GM12878 (cell line): ENCODE results near the gene NFATC2. TPM values are rescaled to one million over a fixed set of nuclear protein-coding genes. Genes with fewer than 3 reads are reported as not detected.

Source experiments
- ATAC-seq: fragments of 200-7000 bp; cut with Tn5 transposase; 3 replicates; pipeline ENCODE4 v1.9.1; 2020; ENCODE audit warnings: mild to moderate bottlenecking, moderate library complexity
- BruUV-seq: library from RNA; stranded (reverse); fragments of 400-500 nt; replicated peaks from 2 replicates; lab custom pipeline; 2021; lab: Mats Ljungman, UMichigan
- CTCF ChIA-PET: fragments of 300-600 bp; sonication (Branson Sonifier 250); formaldehyde crosslinking; extraction: SDS; loops from one replicate; lab custom pipeline; 2021; ENCODE audit warnings: inconsistent platforms; lab: Yijun Ruan, JAX
- POLR2A ChIA-PET: fragments of 350-600 bp; formaldehyde crosslinking; extraction: SDS; loops from one replicate; lab custom pipeline; 2021; ENCODE audit warnings: inconsistent platforms; lab: Charles Lee
- RAD21 ChIA-PET: fragments of 300-600 bp; sonication (Branson Sonifier 250); formaldehyde crosslinking; loops from one replicate; lab custom pipeline; 2023; ENCODE audit warnings: antibody characterized with exemption; ENCODE audit not compliant: unreplicated experiment; lab: Charles Lee
- SMC1A ChIA-PET: fragments of 300-600 bp; sonication (Branson Sonifier 250); formaldehyde crosslinking; loops from one replicate; lab custom pipeline; 2023; ENCODE audit not compliant: unreplicated experiment, uncharacterized antibody; lab: Charles Lee
- DNase-seq: peaks from one replicate; pipeline ENCODE4 v3.0.0-alpha.2; 2011; ENCODE audit warnings: low read depth, low spot score
- FAIRE-seq: peaks from 3 replicates; lab custom pipeline; 2011; peaks lifted over from hg19 to GRCh38; lab: Jason Lieb, UNC
- H2AFZ ChIP-seq: 2 replicates; pipeline ENCODE4 v1.6.0; 2011; ENCODE audit warnings: low read depth, low read length, control low read depth; ENCODE audit not compliant: control insufficient read depth
- H3K27ac ChIP-seq: 2 replicates; pipeline ENCODE4 v1.5.1; 2011; ENCODE audit warnings: control low read depth; ENCODE audit not compliant: control insufficient read depth, insufficient read depth
- H3K27me3 ChIP-seq, 2 experiments: replicated peaks in 1 of 2; 2 replicates each; pipeline versions ENCODE4 v1.6.0 to v1.6.1; 2011; ENCODE audit warnings: low read length in 1 of 2; ENCODE audit not compliant: control insufficient read depth in 2 of 2, insufficient read depth in 2 of 2
- H3K36me3 ChIP-seq, 2 experiments: 2 replicates each; pipeline ENCODE4 v1.5.1; 2011; ENCODE audit warnings: low read length in 1 of 2; ENCODE audit not compliant: control insufficient read depth in 2 of 2, insufficient read depth in 2 of 2
- H3K4me1 ChIP-seq: 2 replicates; pipeline ENCODE4 v1.6.1; 2011; ENCODE audit warnings: mild to moderate bottlenecking, low read length, moderate library complexity, mixed read lengths; ENCODE audit not compliant: control insufficient read depth, insufficient read depth
- H3K4me2 ChIP-seq: 2 replicates; pipeline ENCODE4 v1.6.0; 2011; ENCODE audit warnings: control low read depth; ENCODE audit not compliant: control insufficient read depth, insufficient read depth
- H3K4me3 ChIP-seq: fragments of 200-600 bp; sonication (generic); 2 replicates; pipeline ENCODE4 v1.5.1; 2016
- H3K79me2 ChIP-seq: 2 replicates; pipeline ENCODE4 v1.6.0; 2011; ENCODE audit warnings: low read length; ENCODE audit not compliant: control insufficient read depth, insufficient read depth
- H3K9ac ChIP-seq: 2 replicates; pipeline ENCODE4 v1.8.0; 2011; ENCODE audit warnings: low read length, control low read depth, mixed read lengths; ENCODE audit not compliant: control insufficient read depth, insufficient read depth
- H3K9me3 ChIP-seq: replicated peaks from 3 replicates; pipeline ENCODE4 v1.5.1; 2011; ENCODE audit warnings: mild to moderate bottlenecking, low read length; ENCODE audit not compliant: control insufficient read depth, insufficient read depth
- H4K20me1 ChIP-seq: 2 replicates; pipeline ENCODE4 v1.6.0; 2011; ENCODE audit not compliant: control insufficient read depth, insufficient read depth
- CHD4 ChIP-seq: fragments of 200-600 bp; sonication (generic); IDR thresholded peaks from 2 replicates; pipeline ENCODE4 v1.6.1; 2016; ENCODE audit warnings: mild to moderate bottlenecking
- CREM ChIP-seq: IDR thresholded peaks from 2 replicates; pipeline ENCODE4 v1.6.1; 2014; ENCODE audit warnings: antibody characterized with exemption, low read depth
- FOXK2 ChIP-seq: fragments of 450-650 bp; IDR thresholded peaks from 2 replicates; pipeline ENCODE4 v1.6.1; 2017; ENCODE audit warnings: mild to moderate bottlenecking, moderate library complexity
- IKZF1 ChIP-seq: fragments of 450-650 bp; conservative IDR thresholded peaks from 2 replicates; pipeline ENCODE4 v1.6.1; 2017; ENCODE audit warnings: antibody characterized with exemption, mild to moderate bottlenecking
- RELA ChIP-seq: fragments of 450-650 bp; IDR thresholded peaks from 2 replicates; pipeline ENCODE4 v1.8.0; 2014; ENCODE audit warnings: borderline replicate concordance; ENCODE audit not compliant: partially characterized antibody
- RUNX3 ChIP-seq: IDR thresholded peaks from 2 replicates; pipeline ENCODE4 v1.6.1; 2012; ENCODE audit warnings: low read length, inconsistent platforms
- ZNF217 ChIP-seq: fragments of 450-650 bp; IDR thresholded peaks from 2 replicates; pipeline ENCODE4 v1.6.1; 2017; ENCODE audit warnings: antibody characterized with exemption, mild to moderate bottlenecking
- WGBS: methylation state at CpG from one replicate; pipeline ENCODE4 v1.1.6; 2016; ENCODE audit warnings: low lambda C conversion rate; ENCODE audit not compliant: insufficient replicate concordance, insufficient coverage; ENCODE audit errors: missing lambda C conversion rate; 5-methylcytosine and 5-hydroxymethylcytosine counted together
- in situ Hi-C: fragments of 300-500 bp; cut with MboI; formaldehyde crosslinking; loops from 9 replicates; pipeline ENCODE4 v1.14.3; 2018; ENCODE audit warnings: mixed read lengths
- intact Hi-C: fragments of 100-400 bp; cut with micrococcal nuclease; formaldehyde crosslinking; loops from one replicate; pipeline ENCODE4 v1.14.2; 2022; ENCODE audit not compliant: unreplicated experiment
- polyA plus RNA-seq, 11 experiments: library from polyadenylated mRNA; depleted of rRNA in 4 of 11; unstranded in 6 of 11; stranded (reverse) in 5 of 11; fragments of >200 nt; fragmentation: Nextera tagmentation in 4 of 11; fragmentation: Illumina TruSeq in 1 of 11; extraction: Ambion mirVana in 4 of 11; extraction: Trizol in 1 of 11; gene quantifications; 1 replicate in 1 of 11; 2 replicates in 10 of 11; pipeline versions ENCODE4 v1.2.1 to v1.2.3, GENCODE V29; 2011 to 2016; ENCODE audit warnings: inconsistent platforms in 2 of 11, missing spikeins in 2 of 11, low read depth in 1 of 11
- total RNA-seq, 4 experiments: library from RNA; depleted of rRNA in 3 of 4; stranded (reverse); fragments of >200 nt in 3 of 4; fragmentation: Illumina TruSeq in 1 of 4; extraction: Trizol in 1 of 4; gene quantifications; 2 replicates each; pipeline versions ENCODE4 v1.2.1 to v1.2.3, GENCODE V29; 2013 to 2021
- TF ChIP-seq, protein P1 (sequence below): fragments of 450-650 bp; IDR thresholded peaks from 2 replicates; pipeline ENCODE4 v1.6.1; 2016; ENCODE audit warnings: mild to moderate bottlenecking

The NFATC2 gene
- total and polyA plus RNA-seq, 10 of the 15 experiments (the other 5 are each of a cell fraction or from before 2014, with no cell fraction given): 3.3 to 20.0 (median 7.3) TPM

- H3K36me3 ChIP-seq: peaks cover 4 to 9% of the 10 kb centered on the region in 2 experiments; a peak in 3 of 4 replicates
- no peak overlapping the region for H3K4me3 ChIP-seq
- ChIA-PET POLR2A (interaction anchor here (0.5 to 2.6 kb wide), 2 partner anchors 12 to 31 kb away, joined by 5 to 8 read pairs; no protein-coding TSS in a partner anchor), CTCF (interaction anchor here (0.6 to 1.6 kb wide), 4 partner anchors 9 to 1214 kb away, joined by 3 to 4 read pairs (median 4); no protein-coding TSS in a partner anchor), SMC1A (no interaction called here), RAD21 (no interaction called here)
- peak; percentile 11 for TF ChIP-seq RELA
- TF ChIP-seq ZNF217: 0 out of 2 replicates have a peak, but pooled peaks have one; percentile 51
- TF ChIP-seq, protein P1, sequence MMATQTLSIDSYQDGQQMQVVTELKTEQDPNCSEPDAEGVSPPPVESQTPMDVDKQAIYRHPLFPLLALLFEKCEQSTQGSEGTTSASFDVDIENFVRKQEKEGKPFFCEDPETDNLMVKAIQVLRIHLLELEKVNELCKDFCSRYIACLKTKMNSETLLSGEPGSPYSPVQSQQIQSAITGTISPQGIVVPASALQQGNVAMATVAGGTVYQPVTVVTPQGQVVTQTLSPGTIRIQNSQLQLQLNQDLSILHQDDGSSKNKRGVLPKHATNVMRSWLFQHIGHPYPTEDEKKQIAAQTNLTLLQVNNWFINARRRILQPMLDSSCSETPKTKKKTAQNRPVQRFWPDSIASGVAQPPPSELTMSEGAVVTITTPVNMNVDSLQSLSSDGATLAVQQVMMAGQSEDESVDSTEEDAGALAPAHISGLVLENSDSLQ: no peak
- no peak for TF ChIP-seq CREM
- no peak for TF ChIP-seq CHD4
- 0 out of 2 replicates have a peak, but pooled peaks have one; percentile 19 for TF ChIP-seq IKZF1
- no peak for TF ChIP-seq FOXK2
- 0 out of 2 replicates have a peak, but pooled peaks have one; percentile 22 for TF ChIP-seq RUNX3
- FAIRE-seq (no peak), ATAC-seq (peak; percentile 84), DNase-seq (no peak)
- WGBS: 30% methylated on average over 7 of the region's 7 CpGs
- intact Hi-C loops (no loop called here), in situ Hi-C loops (no loop called here)
- H2AFZ ChIP-seq: no peak overlapping the region
- H3K4me1 ChIP-seq: peaks cover 12% of the 10 kb centered on the region
- no peaks in the 10 kb centered on the region for H4K20me1 ChIP-seq
- no peak overlapping the region for H3K4me2 ChIP-seq
- no peak overlapping the region for H3K9ac ChIP-seq
- no peaks in the 10 kb centered on the region for H3K9me3 ChIP-seq
- BruUV-seq: no TSS peak
- H3K27ac ChIP-seq: no peak overlapping the region
- no peaks in the 10 kb centered on the region for H3K27me3 ChIP-seq
- no peaks in the 10 kb centered on the region for H3K79me2 ChIP-seq
Observed at GRCh38 chr20:51392614-51393186, 149.8 kb downstream of the NFATC2 start.
